Breast epithelium (tissue), 4 donors: ENCODE results near the gene RPL36A. TPM values are rescaled to one million over a fixed set of nuclear protein-coding genes. Genes with fewer than 3 reads are reported as not detected.

Source experiments
- DNase-seq, 2 donors: peaks; one replicate each; pipeline ENCODE4 v3.0.0-alpha.2; 2019; ENCODE audit warnings: low spot score in 2 of 2
- H3K27ac ChIP-seq, 2 donors: fragments of 200-600 bp; sonication (generic) in 1 of 2; one replicate each; pipeline ENCODE4 v1.5.1; 2016 to 2019; ENCODE audit warnings: mild to moderate bottlenecking in 1 of 2
- H3K27me3 ChIP-seq, 2 donors: fragments of 200-600 bp; sonication (generic) in 1 of 2; one replicate each; pipeline versions ENCODE4 v1.5.1 to v1.6.0; 2017 to 2019; ENCODE audit warnings: control low read depth in 1 of 2, mild to moderate bottlenecking in 1 of 2
- H3K36me3 ChIP-seq: fragments of 200-600 bp; one replicate; pipeline ENCODE4 v1.5.1; 2019
- H3K4me1 ChIP-seq, 2 donors: fragments of 200-600 bp; sonication (generic); one replicate each; pipeline ENCODE4 v1.5.1; 2016 to 2019; ENCODE audit warnings: control low read depth in 1 of 2
- H3K4me3 ChIP-seq, 3 donors: fragments of 200-600 bp; sonication (generic); 1 replicate in 2 of 3; 2 replicates in 1 of 3; pipeline ENCODE4 v1.5.1; 2016 to 2019; ENCODE audit warnings: mild to moderate bottlenecking in 3 of 3, moderate library complexity in 2 of 3
- H3K9me3 ChIP-seq, 2 donors: fragments of 200-600 bp; sonication (generic) in 1 of 2; one replicate each; pipeline ENCODE4 v1.5.1; 2016 to 2019; ENCODE audit warnings: control low read depth in 1 of 2
- POLR2A ChIP-seq: fragments of 450-650 bp; IDR thresholded peaks from one replicate; pipeline ENCODE4 v1.6.1; 2016; ENCODE audit warnings: antibody characterized with exemption, mild to moderate bottlenecking, moderate library complexity
- POLR2AphosphoS5 ChIP-seq, 3 donors: sonication (generic); formaldehyde crosslinking; IDR thresholded peaks; one replicate each; pipeline ENCODE4 v1.6.1; 2017; ENCODE audit warnings: antibody characterized with exemption in 3 of 3
- intact Hi-C: fragments of 100-400 bp; cut with DNase I; formaldehyde crosslinking; loops from one replicate; pipeline ENCODE4 v1.15.1; 2023; ENCODE audit warnings: low total_unique reads
- total RNA-seq, 3 donors: library from RNA; depleted of rRNA; stranded (reverse); fragments of >200 nt; gene quantifications; one replicate each; pipeline ENCODE4 v1.1.0, GENCODE V29; 2016
- TF ChIP-seq, protein P1 (sequence below), 3 donors: fragments of 450-650 bp; IDR thresholded peaks; one replicate each; pipeline ENCODE4 v1.5.1; 2016 to 2017; ENCODE audit warnings: antibody characterized with exemption in 3 of 3, mild to moderate bottlenecking in 3 of 3, moderate library complexity in 3 of 3

Gene RPL36A
- total RNA-seq, 3 donors from 2014 or later: 503 to 954 (median 526) TPM

- H3K9me3 ChIP-seq: no peaks in the 10 kb centered on the region
- peaks cover 0 to 52% of the 10 kb centered on the region in 2 donors for H3K27me3 ChIP-seq
- no peaks in the 10 kb centered on the region for H3K36me3 ChIP-seq
- DNase-seq: no peak
- TF ChIP-seq POLR2A (no peak), POLR2AphosphoS5 (IDR thresholded peaks at IDR 0.05) (no peak)
- TF ChIP-seq, protein P1, sequence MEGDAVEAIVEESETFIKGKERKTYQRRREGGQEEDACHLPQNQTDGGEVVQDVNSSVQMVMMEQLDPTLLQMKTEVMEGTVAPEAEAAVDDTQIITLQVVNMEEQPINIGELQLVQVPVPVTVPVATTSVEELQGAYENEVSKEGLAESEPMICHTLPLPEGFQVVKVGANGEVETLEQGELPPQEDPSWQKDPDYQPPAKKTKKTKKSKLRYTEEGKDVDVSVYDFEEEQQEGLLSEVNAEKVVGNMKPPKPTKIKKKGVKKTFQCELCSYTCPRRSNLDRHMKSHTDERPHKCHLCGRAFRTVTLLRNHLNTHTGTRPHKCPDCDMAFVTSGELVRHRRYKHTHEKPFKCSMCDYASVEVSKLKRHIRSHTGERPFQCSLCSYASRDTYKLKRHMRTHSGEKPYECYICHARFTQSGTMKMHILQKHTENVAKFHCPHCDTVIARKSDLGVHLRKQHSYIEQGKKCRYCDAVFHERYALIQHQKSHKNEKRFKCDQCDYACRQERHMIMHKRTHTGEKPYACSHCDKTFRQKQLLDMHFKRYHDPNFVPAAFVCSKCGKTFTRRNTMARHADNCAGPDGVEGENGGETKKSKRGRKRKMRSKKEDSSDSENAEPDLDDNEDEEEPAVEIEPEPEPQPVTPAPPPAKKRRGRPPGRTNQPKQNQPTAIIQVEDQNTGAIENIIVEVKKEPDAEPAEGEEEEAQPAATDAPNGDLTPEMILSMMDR (IDR thresholded peaks at IDR 0.05): no peak
- intact Hi-C loops: no loop called here
- H3K4me1 ChIP-seq: no peaks in the 10 kb centered on the region
- no peak overlapping the region for H3K27ac ChIP-seq
- H3K4me3 ChIP-seq: no peak overlapping the region
Observed at GRCh38 chrX:101365301-101365795, 25.5 kb upstream of the RPL36A start.

DNA sequence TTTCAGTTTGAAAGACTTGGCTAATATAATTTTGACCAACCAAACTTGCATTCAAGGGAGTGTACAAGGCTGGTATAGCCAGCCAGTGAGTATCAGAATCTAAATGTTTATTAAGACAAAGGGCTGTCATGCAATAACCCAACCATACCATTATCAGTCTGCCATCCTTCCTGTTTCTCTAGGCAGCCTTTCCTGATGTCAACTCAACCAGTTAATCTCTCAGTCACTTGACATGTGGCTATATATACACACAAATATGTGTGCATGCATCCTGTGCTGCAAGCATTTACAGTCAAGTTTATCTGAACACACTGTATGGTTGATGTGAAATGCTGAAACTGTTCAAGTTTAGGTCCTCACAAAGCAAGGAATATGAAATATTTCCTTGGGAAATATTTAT lies 22.0 kb upstream of the RPL36A start:
- H3K27me3 ChIP-seq: peaks cover 0 to 52% of the 10 kb centered on the region in 2 donors
- intact Hi-C loops: no loop called here
- H3K9me3 ChIP-seq: no peaks in the 10 kb centered on the region
- no peak for DNase-seq
- H3K27ac ChIP-seq: no peak overlapping the region
- no peaks in the 10 kb centered on the region for H3K4me1 ChIP-seq
- TF ChIP-seq POLR2A (no peak), POLR2AphosphoS5 (IDR thresholded peaks at IDR 0.05) (no peak)
- TF ChIP-seq, protein P1 (IDR thresholded peaks at IDR 0.05): no peak
- H3K4me3 ChIP-seq: no peak overlapping the region
- no peaks in the 10 kb centered on the region for H3K36me3 ChIP-seq

DNA sequence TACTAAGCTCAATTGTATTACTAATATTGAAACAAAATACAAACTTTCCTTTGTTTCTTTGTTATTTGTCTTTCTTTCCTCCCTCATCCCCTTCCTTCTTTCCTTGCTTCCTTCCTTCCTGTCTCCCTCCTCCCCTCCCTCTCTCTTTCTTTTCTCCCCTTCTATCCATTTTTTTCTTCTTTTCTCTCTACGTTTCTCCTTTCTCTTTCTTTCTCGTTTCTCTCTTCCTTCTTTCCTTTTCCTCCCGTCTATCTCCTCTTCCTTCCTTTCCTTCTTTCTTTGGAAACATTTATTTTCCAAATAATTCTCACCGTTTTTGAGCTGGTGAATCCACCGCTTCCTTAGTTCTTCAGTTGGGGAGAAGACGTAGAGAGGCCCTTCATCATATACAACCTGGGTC lies 21.1 kb upstream of the RPL36A start:
- intact Hi-C loops: no loop called here
- Histone ChIP-seq H3K4me1 (no peaks in the 10 kb centered on the region), H3K4me3 (no peak overlapping the region), H3K27me3 (peaks cover 0 to 49% of the 10 kb centered on the region in 2 donors), H3K36me3 (no peaks in the 10 kb centered on the region), H3K9me3 (no peaks in the 10 kb centered on the region), H3K27ac (no peak overlapping the region)
- TF ChIP-seq POLR2A (no peak), POLR2AphosphoS5 (IDR thresholded peaks at IDR 0.05) (no peak)
- DNase-seq: no peak

GRCh38 chrX:101370888-101371504 lies 19.8 kb upstream of the RPL36A start:
- H3K9me3 ChIP-seq: no peaks in the 10 kb centered on the region
- no peak overlapping the region for H3K27ac ChIP-seq
- no peaks in the 10 kb centered on the region for H3K4me1 ChIP-seq
- TF ChIP-seq POLR2A (no peak), POLR2AphosphoS5 (IDR thresholded peaks at IDR 0.05) (no peak)
- TF ChIP-seq, protein P1 (IDR thresholded peaks at IDR 0.05): no peak
- no peak overlapping the region for H3K4me3 ChIP-seq
- no peaks in the 10 kb centered on the region for H3K36me3 ChIP-seq
- DNase-seq: no peak
- H3K27me3 ChIP-seq: peaks cover 0 to 47% of the 10 kb centered on the region in 2 donors
- intact Hi-C loops: no loop called here

DNA sequence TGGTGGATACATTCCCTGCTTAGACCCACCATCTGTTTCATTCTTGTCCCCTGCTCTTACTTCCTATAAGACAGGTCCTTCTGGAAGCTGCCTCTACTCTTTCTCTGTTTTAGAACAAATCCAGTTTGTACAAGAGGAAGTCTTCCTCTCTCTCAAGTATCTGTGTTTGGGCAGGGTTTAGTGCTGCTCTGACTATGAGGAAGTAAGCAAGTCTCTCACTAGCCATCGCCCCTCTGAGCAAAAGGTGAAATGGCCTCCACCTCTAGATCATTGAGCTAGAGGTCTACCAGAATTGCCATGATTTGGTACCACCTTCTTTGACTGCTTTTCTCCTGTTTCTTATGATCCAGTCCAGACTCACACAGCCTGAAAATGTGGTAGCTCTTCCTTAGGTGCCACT lies 13.3 kb upstream of the RPL36A start:
- Histone ChIP-seq H3K27me3 (peaks cover 0 to 33% of the 10 kb centered on the region in 2 donors), H3K4me1 (no peaks in the 10 kb centered on the region), H3K27ac (no peak overlapping the region), H3K36me3 (no peaks in the 10 kb centered on the region), H3K4me3 (no peak overlapping the region), H3K9me3 (no peaks in the 10 kb centered on the region)
- intact Hi-C loops: no loop called here
- DNase-seq: no peak
- TF ChIP-seq, protein P1 (IDR thresholded peaks at IDR 0.05): no peak
- TF ChIP-seq POLR2A: no peak
